Measurements from ENCODE around the gene LGALS7B.

DNA sequence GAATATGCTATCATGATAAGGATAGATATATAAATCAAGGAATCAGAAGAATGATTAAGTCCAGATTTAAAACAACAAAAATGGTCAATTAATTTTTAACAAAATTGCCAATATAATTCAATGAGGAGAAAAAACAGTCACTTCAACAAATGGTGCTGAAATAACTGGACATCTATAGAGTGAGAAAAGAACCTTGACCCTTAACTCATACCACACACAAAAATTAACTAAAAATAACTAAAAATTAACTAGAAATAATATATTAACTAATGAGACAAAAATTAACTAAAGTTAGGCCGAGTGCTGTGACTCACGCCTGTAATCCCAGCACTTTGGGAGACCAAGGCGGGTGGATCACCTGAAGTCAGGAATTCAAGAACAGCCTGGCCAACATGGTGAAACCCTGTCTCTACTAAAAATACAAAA is 25.2 kb upstream of the LGALS7B start:
- TF ChIP-seq, protein P1, sequence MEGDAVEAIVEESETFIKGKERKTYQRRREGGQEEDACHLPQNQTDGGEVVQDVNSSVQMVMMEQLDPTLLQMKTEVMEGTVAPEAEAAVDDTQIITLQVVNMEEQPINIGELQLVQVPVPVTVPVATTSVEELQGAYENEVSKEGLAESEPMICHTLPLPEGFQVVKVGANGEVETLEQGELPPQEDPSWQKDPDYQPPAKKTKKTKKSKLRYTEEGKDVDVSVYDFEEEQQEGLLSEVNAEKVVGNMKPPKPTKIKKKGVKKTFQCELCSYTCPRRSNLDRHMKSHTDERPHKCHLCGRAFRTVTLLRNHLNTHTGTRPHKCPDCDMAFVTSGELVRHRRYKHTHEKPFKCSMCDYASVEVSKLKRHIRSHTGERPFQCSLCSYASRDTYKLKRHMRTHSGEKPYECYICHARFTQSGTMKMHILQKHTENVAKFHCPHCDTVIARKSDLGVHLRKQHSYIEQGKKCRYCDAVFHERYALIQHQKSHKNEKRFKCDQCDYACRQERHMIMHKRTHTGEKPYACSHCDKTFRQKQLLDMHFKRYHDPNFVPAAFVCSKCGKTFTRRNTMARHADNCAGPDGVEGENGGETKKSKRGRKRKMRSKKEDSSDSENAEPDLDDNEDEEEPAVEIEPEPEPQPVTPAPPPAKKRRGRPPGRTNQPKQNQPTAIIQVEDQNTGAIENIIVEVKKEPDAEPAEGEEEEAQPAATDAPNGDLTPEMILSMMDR (conservative IDR thresholded peaks at IDR 0.05 in 1 of 2, IDR thresholded peaks at IDR 0.05 in 1 of 2; ENCODE audit: extremely low read depth in 1 of 2, insufficient read depth in 1 of 2, low read depth in 1 of 2, low read length in 2 of 2) = no peak
- no peak for TF ChIP-seq EZH2 (IDR thresholded peaks at IDR 0.05; ENCODE audit: borderline replicate concordance, low read length)

Data from mammary epithelial cell (primary cell).